Measurements from ENCODE around the gene L3MBTL3. TPM values are rescaled to one million over a fixed set of nuclear protein-coding genes. Genes with fewer than 3 reads are reported as not detected.

The L3MBTL3 gene
- total RNA-seq, 2 donors from 2014 or later: 7.7 to 25.0 TPM

GRCh38 chr6:130026859-130027258, 8.5 kb downstream of the L3MBTL3 start:
- H3K36me3 ChIP-seq: no peaks in the 10 kb centered on the region
- no peak overlapping the region for H3K27ac ChIP-seq
- WGBS: 100% methylated on average over 2 of the region's 2 CpGs
- H3K4me1 ChIP-seq (replicated peaks): no peaks in the 10 kb centered on the region
- no peak for DNase-seq (ENCODE audit: low spot score)
- intact Hi-C loops (cut with DNase I): no loop called here
- no peaks in the 10 kb centered on the region for H3K27me3 ChIP-seq (replicated peaks; ENCODE audit: insufficient read depth)
- no peak overlapping the region for H3K4me3 ChIP-seq
- no peaks in the 10 kb centered on the region for H3K9me3 ChIP-seq
- TF ChIP-seq POLR2AphosphoS5 (IDR thresholded peaks at IDR 0.05) (no peak), CTCF (IDR thresholded peaks at IDR 0.05) (no peak), POLR2A (IDR thresholded peaks at IDR 0.05) (no peak)

GRCh38 chr6:130027948-130028347, 9.6 kb downstream of the L3MBTL3 start:
- Histone ChIP-seq H3K4me1 (replicated peaks) (no peaks in the 10 kb centered on the region), H3K27ac (no peak overlapping the region), H3K27me3 (replicated peaks; ENCODE audit: insufficient read depth) (no peaks in the 10 kb centered on the region), H3K9me3 (no peaks in the 10 kb centered on the region), H3K4me3 (no peak overlapping the region), H3K36me3 (no peaks in the 10 kb centered on the region)
- intact Hi-C loops (cut with DNase I): no loop called here
- TF ChIP-seq CTCF (IDR thresholded peaks at IDR 0.05): no peak
- DNase-seq (ENCODE audit: low spot score): no peak
- 41% methylated on average over 1 of the region's 1 CpG for WGBS

DNA sequence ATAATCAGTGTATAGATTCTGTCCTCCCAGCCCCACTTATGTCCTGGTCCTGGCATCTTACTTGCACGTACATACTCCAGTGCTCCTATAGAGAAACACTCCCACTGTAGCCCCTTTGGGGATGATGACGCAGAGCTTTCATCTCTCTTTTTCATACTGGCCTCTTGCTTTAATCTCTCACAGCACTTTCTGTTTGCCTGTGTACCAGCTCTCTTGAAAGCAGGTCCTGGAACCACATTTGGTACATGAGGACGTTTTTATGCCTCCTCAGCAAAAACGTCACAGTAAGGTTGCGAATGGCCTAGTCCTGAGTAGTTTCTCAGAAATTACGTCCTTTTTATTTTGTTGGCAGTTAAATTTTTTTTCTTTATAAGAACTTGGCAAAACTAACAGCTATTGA, 10.8 kb downstream of the L3MBTL3 start:
- WGBS: 81% methylated on average over 6 of the region's 6 CpGs
- Histone ChIP-seq H3K9me3 (no peaks in the 10 kb centered on the region), H3K36me3 (no peaks in the 10 kb centered on the region), H3K4me1 (replicated peaks) (no peaks in the 10 kb centered on the region), H3K4me3 (no peak overlapping the region), H3K27ac (no peak overlapping the region), H3K27me3 (replicated peaks; ENCODE audit: insufficient read depth) (no peaks in the 10 kb centered on the region)
- TF ChIP-seq POLR2A (IDR thresholded peaks at IDR 0.05) (no peak), POLR2AphosphoS5 (IDR thresholded peaks at IDR 0.05) (no peak), CTCF (IDR thresholded peaks at IDR 0.05) (no peak)
- intact Hi-C loops (cut with DNase I): no loop called here
- no peak for DNase-seq (ENCODE audit: low spot score)

DNA sequence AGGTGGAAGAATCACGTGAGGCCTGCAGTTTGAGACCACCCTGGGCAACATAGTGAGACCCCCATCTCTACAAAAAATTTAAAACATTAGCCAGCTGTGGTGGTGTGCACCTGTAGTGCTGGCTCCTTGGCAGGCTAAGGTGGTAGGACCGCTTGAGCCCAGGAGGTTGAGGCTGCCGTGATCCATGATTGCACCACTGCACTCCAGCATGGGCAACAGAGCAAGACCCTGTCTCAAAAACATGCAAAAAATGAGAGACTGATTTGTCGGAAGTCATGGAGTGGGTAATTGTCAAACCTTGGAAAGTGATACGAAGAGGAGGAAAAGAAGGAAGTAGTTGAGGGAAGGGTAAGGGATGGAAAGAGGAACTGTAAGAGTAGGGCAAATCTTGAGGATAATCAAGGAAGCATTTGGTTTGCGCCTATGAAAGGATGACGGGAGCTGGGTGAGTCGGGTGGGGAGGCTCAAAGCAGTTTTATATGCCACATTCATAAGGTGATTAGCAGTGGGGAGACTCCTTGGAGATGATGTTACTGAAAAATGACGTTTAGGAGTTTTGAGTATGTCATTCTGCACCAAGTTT, 14.5 kb downstream of the L3MBTL3 start:
- DNase-seq (ENCODE audit: low spot score): no peak
- intact Hi-C loops (cut with DNase I): no loop called here
- WGBS: 94% methylated on average over 9 of the region's 9 CpGs
- H3K4me1 ChIP-seq (replicated peaks): no peaks in the 10 kb centered on the region
- TF ChIP-seq POLR2A (IDR thresholded peaks at IDR 0.05): no peak
- no peaks in the 10 kb centered on the region for H3K9me3 ChIP-seq
- no peak overlapping the region for H3K4me3 ChIP-seq
- no peak overlapping the region for H3K27ac ChIP-seq
- H3K36me3 ChIP-seq: no peaks in the 10 kb centered on the region
- no peaks in the 10 kb centered on the region for H3K27me3 ChIP-seq (replicated peaks; ENCODE audit: insufficient read depth)

GRCh38 chr6:130033949-130034348, 15.6 kb downstream of the L3MBTL3 start:
- no peaks in the 10 kb centered on the region for H3K4me1 ChIP-seq (replicated peaks)
- no peak overlapping the region for H3K27ac ChIP-seq
- H3K4me3 ChIP-seq: no peak overlapping the region
- TF ChIP-seq POLR2A (IDR thresholded peaks at IDR 0.05) (no peak), POLR2AphosphoS5 (IDR thresholded peaks at IDR 0.05) (no peak)
- no peaks in the 10 kb centered on the region for H3K36me3 ChIP-seq
- 87% methylated on average over 5 of the region's 5 CpGs for WGBS
- H3K9me3 ChIP-seq: no peaks in the 10 kb centered on the region
- H3K27me3 ChIP-seq (replicated peaks; ENCODE audit: insufficient read depth): no peaks in the 10 kb centered on the region
- no peak for DNase-seq (ENCODE audit: low spot score)
- intact Hi-C loops (cut with DNase I): no loop called here

DNA sequence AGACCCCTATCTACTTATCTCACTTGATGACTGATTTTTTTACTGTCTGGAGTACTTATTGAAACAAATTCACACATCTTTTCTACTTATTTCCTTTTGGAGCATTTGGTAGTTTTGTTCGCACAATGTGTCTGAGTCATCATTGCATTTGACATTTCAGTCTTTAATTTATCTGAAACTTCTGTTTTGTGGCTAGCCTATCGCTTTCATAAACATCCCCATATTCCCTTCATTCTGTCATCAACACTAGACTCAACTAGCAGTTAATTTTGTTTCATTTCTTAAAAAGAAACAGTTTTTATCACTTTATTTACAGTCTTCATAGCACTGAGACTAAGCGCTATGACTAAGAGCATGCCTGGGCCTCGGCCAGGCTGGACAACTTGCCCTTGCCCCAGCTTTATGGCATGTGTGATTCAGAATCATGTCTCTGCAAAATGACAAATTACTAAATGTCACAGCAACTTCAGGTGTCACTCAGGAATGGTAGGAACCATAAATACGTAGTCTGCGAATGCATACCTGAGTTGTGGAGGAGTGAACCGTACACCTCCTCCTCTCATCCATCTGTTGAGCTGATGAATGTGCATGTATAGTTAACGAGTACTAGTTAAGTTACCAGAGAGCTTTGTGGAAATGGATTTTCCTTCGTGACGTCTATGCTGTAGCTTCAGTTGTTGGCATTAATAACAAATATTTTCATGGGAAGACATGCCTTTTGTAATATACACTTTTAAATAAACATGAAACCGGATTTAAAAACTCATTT, 16.2 kb downstream of the L3MBTL3 start:
- Histone ChIP-seq H3K4me1 (replicated peaks) (no peaks in the 10 kb centered on the region), H3K36me3 (no peaks in the 10 kb centered on the region), H3K4me3 (no peak overlapping the region), H3K9me3 (no peaks in the 10 kb centered on the region), H3K27ac (no peak overlapping the region), H3K27me3 (replicated peaks; ENCODE audit: insufficient read depth) (no peaks in the 10 kb centered on the region)
- 74% methylated on average over 11 of the region's 11 CpGs for WGBS
- no peak for DNase-seq (ENCODE audit: low spot score)
- no peak for TF ChIP-seq POLR2A (IDR thresholded peaks at IDR 0.05)
- no peak for TF ChIP-seq POLR2AphosphoS5 (IDR thresholded peaks at IDR 0.05)
- TF ChIP-seq CTCF (IDR thresholded peaks at IDR 0.05): no peak
- intact Hi-C loops (cut with DNase I): no loop called here

Measured in prostate gland (tissue), 2 donors.